ENCODE results near the gene ADORA1. TPM values are rescaled to one million over a fixed set of nuclear protein-coding genes. Genes with fewer than 3 reads are reported as not detected.

The ADORA1 gene
- polyA plus RNA-seq, 1 donor, result 4.6 TPM

DNA sequence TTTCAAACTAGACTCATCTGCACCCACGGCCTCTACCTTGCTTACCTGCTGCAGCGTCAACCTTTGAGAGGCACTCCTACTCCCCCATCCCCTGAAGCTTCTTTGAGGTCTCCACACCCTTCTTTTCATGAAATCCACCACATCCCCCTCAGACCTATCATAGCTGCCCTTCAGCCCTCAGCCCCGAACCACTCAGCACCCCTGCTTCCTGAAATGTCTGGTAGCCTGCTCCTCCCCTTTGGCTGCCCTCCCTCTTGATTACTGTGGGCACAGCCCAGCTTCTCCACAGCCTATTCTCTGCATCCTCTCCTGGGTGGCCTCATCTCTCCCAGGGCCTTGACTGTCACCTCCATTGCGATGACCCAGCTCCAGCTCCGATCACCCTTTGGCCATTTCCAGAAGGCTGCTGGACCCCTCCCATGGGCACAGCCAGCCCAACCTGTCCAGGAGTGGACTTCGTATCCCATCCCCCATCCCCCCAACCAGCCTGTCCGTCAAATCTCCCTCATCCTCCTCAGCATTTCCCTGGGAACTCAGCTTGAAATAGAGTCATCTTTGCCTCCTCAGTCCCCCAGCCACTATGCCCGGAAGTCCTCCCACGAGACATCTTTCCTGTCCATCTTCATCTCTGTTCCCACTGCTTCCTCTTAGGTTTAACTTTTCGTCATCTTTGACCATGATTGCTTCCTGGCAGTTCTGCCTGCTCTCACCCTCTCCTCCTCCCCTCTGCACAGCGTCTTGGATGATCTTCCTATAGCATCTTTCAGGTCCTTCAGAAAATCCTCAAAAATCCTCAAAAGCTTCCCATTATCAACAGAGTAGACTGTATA is 6.1 kb upstream of the ADORA1 start:
- no peak for DNase-seq

DNA sequence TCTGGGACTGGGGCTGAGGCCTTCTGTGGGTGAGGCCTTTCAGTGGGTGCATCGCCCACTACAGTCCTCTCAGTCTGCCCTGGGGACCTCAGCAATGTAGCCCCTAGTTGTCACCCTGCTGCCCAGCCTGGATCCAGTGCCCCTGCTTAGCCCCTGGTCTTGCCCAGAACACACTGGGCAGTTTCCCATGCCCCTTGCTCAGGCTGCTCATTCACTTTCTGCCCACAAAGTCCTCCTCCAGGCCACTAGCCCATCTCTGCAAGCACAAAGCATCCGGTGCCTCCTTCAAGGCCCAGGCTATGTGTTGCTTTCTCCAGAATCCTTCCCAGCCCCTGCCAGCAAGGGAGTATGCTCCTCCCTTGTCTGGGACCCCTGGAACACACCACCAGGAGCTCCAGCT is 5.4 kb upstream of the ADORA1 start:
- DNase-seq, result no peak

DNA sequence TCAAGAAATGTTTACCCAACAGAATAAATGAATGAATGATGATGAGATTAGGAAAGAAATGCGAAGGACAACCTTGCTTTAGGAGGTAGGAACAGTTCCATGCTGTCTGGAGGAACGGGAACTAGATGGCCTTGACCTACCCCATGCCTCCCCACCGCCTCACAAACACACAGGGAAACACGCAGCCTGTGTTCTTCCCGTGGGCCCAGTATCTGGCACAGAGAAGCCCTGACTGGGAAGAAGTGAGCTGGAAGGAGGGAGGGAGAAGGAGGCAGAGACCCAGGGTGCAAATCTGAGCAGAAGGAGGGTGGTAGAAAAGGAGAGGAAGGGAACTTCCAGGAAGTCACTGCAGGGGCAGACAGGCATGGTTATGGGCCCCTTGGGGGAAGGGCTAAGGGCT is 3.5 kb upstream of the ADORA1 start:
- DNase-seq, result no peak

DNA sequence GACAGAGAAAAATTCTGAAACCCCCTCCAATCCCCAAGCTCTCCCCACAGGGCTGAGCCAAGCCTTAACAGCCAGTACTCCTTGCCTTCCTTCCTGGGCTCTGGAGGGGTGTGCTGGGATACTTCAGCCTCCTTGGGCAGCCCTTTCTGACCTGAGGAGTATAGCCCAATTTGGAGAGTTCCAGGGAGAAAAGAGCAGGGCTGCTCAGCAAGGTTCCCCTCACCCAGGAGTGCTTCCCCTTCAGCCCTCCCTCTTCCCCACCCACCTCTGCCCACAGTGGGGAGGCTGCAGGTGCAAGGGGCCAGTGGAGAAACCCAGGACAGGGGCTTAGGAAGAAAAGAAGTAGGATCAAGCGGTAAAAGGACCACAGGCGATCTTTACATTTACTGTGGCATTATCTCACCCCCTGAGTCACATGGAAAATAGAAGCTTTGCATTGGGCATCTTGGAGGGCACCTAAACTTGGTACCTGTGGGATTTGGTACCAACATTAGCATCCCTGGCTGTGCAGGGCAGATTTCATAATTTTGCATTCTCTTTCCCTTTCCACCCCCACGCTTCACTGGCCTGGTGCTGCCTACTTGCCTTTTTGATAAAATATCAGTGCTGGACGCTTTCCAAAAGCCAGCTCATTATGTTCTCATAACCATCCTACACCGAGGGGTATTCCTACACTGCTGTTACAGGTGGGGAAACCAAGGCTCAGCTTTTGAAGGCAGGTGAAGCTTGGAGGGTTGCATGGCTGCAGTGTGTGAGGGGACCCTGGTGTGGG is 2.8 kb upstream of the ADORA1 start:
- DNase-seq, result no peak

GRCh38 chr1:203126151-203126865 is 1.2 kb upstream of the ADORA1 start:
- DNase-seq, result peak; percentile 45

GRCh38 chr1:203126866-203127665 is 460 bp upstream of the ADORA1 start:
- DNase-seq, result no peak

DNA sequence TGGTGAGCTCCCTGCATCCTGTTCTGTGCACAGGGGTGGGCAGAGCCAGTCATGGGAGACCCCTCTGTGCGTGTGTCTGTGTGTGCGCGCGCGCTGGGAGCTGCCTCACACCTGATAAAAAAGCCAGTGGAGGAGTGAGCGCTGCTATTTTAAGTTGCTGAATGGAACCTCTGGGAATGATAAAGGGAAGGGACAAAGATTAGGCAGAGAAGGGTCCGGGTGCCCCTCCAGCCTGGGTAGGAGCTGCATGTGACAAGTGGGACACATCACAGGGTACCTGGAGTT is 847 bp downstream of the ADORA1 start:
- no peak for DNase-seq

DNA sequence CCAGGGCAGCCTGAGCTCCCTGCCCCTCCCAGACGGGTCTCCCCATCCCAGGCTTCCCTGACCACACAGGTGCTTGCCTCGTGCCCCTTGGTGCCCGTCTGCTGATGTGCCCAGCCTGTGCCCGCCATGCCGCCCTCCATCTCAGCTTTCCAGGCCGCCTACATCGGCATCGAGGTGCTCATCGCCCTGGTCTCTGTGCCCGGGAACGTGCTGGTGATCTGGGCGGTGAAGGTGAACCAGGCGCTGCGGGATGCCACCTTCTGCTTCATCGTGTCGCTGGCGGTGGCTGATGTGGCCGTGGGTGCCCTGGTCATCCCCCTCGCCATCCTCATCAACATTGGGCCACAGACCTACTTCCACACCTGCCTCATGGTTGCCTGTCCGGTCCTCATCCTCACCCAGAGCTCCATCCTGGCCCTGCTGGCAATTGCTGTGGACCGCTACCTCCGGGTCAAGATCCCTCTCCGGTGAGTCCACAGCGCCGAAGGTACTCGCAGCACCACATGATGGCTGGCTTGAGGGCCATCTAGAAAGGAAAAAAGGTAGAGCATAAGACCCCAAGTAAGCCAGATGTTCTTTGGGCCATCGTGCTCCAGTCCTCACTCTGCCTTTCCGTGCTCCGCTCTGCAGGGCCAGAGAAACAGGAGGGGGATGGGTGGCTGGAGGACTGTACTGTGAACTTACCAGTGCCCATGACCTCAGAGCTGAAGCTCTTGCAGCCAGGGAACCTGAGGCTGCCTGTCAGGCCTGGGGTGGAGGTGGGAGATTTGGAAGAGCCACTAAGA is 1.4 kb downstream of the ADORA1 start:
- no peak for DNase-seq

- no peak for DNase-seq
Measured at GRCh38 chr1:203129501-203130231, 2.1 kb downstream of the ADORA1 start.

- DNase-seq, result no peak
Measured at GRCh38 chr1:203130358-203130985, 2.9 kb downstream of the ADORA1 start.

DNA sequence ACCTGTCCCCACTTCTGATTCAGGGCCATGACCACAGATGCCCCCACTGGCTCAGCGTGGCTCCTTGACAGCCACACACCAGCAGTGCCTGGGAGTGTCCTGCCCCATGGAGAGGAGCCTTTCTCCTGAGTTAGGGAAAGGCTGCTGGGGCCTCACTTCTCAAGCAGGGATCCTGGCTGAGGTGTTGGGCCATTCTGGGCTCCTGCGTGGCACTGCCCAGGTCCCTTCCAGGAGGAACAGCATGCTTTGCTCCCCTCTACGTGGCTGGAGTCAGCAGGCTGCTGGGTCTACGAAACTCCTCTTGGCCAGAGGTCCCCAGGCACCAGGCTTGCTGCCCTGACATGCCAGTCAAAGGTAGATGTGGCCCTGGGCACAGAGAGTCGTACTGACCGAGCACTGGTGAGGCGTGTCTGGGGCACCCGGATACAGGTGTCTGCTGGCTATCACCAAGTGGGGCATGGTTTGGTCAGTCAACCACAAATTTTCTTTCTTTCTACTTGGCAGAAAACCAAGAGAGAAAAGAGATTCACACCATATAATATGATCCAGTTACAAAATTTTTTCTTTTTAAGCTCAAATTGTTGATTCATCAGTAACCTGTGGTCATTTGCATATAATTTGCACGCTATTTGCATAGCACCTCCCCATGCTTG is 4.1 kb downstream of the ADORA1 start:
- no peak for DNase-seq

DNA sequence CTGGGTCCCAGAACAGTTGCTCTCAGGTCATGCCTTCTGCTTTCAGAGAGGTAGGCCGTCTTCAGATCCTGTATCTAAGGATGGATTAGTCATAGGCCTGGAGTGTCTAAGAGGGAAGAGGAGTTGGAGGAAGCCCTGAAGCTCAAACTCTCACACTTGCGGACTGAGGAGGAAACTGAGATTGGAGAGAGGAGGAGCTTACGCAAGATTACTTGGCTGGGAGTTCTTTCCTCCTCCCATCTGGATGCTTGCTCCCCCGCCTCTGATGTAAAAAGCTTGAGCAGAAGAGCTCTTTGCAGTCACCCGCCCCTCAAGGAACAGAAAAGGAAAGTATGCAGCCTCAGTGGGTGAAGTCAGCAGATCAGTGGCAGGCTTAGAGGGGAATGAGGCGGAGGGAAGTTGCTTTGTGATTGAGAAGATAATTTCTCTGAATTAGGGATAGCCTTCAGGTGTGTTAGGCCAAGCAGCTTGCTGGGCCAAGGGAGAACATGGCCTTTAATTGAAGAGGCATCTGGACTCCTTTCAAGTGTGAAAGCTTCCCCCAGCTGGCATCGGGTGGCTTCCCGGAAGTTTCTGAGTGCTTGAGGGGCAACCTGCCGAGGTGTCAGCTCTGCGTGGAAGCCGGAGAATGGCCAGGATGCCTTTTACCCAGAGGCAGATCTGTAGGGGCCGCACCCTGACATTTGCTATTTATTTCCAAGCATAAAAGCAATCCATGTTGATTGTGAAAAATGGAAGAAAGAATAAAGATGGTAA is 6.6 kb downstream of the ADORA1 start:
- DNase-seq, result no peak

- no peak for DNase-seq
Measured at GRCh38 chr1:203135636-203136305, 8.2 kb downstream of the ADORA1 start.

DNA sequence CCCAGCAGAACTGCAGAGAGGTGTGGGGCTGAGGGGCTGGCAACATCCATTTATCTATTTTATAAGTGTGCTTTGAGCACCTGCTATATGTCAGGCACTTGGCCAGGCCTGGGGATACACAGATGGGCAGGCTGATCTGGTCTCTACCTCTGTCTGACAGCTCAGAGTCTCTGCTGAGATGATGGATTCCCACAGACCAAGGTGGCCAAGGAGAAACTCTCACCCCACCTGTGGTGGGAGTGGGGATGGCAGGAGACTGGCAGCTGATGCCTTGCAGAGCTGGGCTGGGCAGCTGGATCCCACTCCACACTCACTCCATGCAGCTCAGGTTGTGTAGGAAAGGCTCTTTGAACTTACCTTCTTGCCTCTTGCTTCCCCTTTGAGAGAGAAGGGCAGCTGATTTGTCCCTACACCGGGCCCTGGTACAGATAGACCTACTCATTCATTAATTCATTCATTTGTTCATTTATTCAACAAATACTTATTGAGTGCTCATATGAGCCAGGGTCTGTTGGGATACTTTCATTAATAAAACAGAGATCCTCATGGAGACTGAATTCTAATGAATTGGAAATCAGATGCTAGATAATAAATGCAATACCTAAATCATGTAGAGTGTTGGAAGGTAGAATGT is 9.0 kb downstream of the ADORA1 start:
- no peak for DNase-seq

DNA sequence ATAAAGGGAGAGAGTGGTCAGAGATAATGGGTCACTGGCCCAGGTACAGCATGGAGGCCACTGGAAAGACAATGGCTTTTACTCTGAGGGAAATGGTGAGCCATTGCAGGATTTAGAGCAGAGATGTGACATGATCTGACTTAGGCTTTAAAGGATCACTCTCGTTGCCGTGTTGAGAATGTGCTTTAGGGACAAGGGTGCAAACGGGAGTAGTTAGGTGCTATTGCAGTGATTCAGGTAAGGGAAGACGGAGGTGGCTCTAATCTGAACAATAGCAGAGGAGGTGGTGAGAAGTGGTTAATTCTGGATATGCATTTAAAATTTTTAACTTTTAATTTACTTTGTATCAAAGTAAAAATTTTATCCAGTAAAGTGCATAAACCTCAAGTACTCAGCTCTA is 9.8 kb downstream of the ADORA1 start:
- DNase-seq, result no peak

DNA sequence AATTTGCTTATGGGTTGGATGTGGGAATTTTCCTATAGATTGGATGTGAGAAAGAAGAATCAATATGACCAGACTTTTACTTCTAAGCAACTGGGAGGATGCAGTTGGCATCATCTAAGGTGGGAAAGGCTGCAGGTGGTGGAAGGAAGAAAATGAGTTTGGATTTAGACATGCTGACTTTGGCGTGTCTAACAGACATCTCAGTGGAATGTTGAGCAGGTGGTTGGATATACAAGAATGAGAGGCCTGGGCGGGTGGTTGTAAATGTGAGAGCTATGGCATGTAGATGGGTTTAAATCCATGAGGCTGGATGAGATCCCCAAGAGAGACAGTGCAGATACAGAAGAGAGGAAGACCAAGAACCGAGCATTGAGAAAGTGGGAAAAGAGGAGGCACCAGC is 10.5 kb downstream of the ADORA1 start:
- DNase-seq, result no peak

- DNase-seq, result no peak
Measured at GRCh38 chr1:203139976-203140475, 12.5 kb downstream of the ADORA1 start.
